GM12875 (cell line): ENCODE measurements around the gene SLC2A9.
"Not testable (repeated sequence)": the region's sequence is repeated elsewhere in the genome, so short reads cannot be mapped to it uniquely, and the experiment has no call there.

ENCODE experiments used
- H3K4me3 ChIP-seq: one replicate; pipeline ENCODE4 v1.5.1; 2011; ENCODE audit warnings: low read depth, low read length, control low read depth
- TF ChIP-seq, protein P1 (sequence below): IDR thresholded peaks from 2 replicates; pipeline ENCODE4 v1.5.1; 2011; ENCODE audit warnings: low read depth, mild to moderate bottlenecking, control low read depth, inconsistent platforms, low read length, moderate library complexity, borderline replicate concordance; ENCODE audit not compliant: insufficient read depth

SLC2A9 gene

GRCh38 chr4:9987749-9988362, 33.4 kb downstream of the SLC2A9 start:
- TF ChIP-seq, protein P1, sequence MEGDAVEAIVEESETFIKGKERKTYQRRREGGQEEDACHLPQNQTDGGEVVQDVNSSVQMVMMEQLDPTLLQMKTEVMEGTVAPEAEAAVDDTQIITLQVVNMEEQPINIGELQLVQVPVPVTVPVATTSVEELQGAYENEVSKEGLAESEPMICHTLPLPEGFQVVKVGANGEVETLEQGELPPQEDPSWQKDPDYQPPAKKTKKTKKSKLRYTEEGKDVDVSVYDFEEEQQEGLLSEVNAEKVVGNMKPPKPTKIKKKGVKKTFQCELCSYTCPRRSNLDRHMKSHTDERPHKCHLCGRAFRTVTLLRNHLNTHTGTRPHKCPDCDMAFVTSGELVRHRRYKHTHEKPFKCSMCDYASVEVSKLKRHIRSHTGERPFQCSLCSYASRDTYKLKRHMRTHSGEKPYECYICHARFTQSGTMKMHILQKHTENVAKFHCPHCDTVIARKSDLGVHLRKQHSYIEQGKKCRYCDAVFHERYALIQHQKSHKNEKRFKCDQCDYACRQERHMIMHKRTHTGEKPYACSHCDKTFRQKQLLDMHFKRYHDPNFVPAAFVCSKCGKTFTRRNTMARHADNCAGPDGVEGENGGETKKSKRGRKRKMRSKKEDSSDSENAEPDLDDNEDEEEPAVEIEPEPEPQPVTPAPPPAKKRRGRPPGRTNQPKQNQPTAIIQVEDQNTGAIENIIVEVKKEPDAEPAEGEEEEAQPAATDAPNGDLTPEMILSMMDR = no peak
- H3K4me3 ChIP-seq = peak overlapping the region; percentile 26

DNA sequence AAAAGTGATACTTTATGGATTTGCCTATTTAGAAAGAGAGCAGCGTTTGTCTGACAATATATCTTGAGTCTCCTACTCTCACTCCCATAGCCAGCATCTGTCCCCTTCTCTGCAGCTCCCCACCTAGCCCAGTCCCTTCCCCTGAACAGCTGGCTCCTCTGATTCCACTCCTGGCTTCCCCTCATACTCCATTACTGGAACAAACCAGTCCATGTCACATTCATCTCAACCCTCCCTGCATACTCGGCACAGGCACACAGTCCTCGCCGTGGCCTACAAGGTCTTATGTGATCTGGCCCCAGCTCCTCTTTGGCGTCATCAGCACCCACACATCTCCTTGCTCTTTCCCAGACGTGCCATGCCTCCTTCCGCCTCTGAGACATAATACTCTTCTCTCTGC, 36.7 kb downstream of the SLC2A9 start:
- no peak overlapping the region for H3K4me3 ChIP-seq
- TF ChIP-seq, protein P1 = no peak

DNA sequence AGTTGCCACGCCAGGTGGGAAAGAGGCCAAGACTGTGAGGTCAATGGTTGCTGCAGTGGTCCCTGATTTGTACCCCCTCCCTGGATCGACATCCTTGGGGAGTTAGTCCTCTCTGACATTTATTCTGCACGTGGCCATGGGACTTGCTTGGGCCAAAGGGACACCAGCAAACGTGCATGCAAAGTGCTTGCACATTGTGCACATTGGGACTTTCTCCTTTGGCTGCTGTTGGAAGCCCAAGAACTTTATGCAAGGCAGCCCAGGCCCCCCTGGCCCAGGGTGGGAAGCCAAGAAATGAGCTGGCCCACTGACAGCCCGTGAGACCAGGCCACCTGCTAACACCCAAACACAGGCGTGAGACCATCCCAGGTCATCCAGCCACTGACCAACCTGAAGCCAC, 38.1 kb downstream of the SLC2A9 start:
- TF ChIP-seq, protein P1 = no peak
- no peak overlapping the region for H3K4me3 ChIP-seq

DNA sequence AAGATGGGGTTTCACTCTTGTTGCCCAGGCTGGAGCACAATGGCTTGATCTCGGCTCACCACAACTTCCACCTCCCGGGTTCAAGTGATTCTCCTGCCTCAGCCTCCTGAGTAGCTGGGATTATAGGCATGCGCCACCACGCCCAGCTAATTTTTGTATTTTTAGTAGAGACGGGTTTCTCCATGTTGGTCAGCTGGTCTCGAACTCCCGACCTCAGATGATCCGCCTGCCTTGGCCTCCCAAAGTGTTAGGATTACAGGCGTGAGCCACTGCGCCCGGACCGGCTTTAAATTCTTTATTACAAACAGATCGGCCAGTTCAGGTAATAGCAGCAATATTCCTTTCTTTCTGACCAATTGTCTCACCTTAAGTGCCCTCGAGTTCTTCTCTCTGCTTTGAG, 39.4 kb downstream of the SLC2A9 start:
- not testable (repeated sequence) for H3K4me3 ChIP-seq

GRCh38 chr4:9980898-9981297, 40.4 kb downstream of the SLC2A9 start:
- TF ChIP-seq, protein P1 = no peak
- H3K4me3 ChIP-seq = no peak overlapping the region

GRCh38 chr4:9979101-9979701, 42.1 kb downstream of the SLC2A9 start:
- H3K4me3 ChIP-seq = no peak overlapping the region
- TF ChIP-seq, protein P1 = no peak

DNA sequence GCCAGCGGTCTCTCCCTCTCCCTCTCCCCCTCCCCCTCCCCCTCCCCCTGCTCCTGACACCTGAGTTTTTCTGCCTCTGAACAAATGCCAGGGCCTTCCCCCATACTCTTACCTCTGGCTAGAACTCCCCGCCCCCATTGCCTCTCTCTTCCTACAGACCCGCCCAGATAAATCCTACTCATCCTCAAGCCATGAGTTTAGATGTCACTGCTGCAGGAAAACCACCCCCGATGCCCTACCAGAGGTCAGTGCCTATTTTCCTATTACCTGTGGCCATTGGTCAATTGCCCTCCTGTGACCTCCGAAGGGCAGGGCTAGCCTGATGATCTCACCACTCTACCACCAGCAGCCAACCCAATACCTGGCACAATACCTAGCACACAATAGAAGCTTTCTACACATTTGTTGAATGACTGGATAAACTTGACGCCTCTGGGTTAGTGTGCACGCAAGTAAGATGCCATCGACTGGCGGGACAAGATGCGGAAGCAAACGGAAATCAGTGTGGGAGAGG, 43.7 kb downstream of the SLC2A9 start:
- H3K4me3 ChIP-seq = no peak overlapping the region

More for the DNA sequence above, 43.7 kb downstream of the SLC2A9 start:
- TF ChIP-seq, protein P1 = no peak
